SU-DHL-6 (cell line): ENCODE results near the gene GABBR1.

Experiments
- EZH2phosphoT487 ChIP-seq: fragments of 200-600 bp; sonication (generic), shearing (Covaris generic); conservative IDR thresholded peaks from 2 replicates; pipeline ENCODE4 v1.6.1; 2018; ENCODE audit warnings: mild to moderate bottlenecking, antibody characterized with exemption, low read length, moderate library complexity, mixed read lengths
- TF ChIP-seq, protein P1 (sequence below): fragments of 200-600 bp; sonication (generic); IDR thresholded peaks from one replicate; pipeline ENCODE4 v1.5.1; 2017; ENCODE audit warnings: antibody characterized with exemption, mild to moderate bottlenecking, low read length, moderate library complexity; ENCODE audit not compliant: insufficient read depth, poor library complexity, severe bottlenecking

DNA sequence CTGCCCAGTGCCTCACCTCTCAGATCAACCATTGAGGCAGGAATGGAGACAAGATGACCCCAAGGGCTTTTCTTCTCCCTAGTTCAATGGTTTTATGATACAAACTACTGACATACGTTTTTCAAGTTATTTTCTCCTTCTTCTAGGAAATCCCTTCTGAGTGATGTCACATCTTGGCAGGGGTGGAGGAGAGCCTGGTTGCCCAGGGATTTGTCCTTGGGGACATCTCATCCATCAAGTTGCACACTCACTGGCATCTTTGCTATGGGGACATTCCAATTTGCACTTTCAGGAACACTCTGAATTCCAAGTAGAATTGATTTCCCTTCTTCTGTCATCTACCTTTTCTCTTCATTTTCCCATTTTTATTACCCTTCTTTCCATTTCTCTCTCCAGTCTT, 38.0 kb upstream of the GABBR1 start:
- no peak for TF ChIP-seq EZH2phosphoT487
- TF ChIP-seq, protein P1, sequence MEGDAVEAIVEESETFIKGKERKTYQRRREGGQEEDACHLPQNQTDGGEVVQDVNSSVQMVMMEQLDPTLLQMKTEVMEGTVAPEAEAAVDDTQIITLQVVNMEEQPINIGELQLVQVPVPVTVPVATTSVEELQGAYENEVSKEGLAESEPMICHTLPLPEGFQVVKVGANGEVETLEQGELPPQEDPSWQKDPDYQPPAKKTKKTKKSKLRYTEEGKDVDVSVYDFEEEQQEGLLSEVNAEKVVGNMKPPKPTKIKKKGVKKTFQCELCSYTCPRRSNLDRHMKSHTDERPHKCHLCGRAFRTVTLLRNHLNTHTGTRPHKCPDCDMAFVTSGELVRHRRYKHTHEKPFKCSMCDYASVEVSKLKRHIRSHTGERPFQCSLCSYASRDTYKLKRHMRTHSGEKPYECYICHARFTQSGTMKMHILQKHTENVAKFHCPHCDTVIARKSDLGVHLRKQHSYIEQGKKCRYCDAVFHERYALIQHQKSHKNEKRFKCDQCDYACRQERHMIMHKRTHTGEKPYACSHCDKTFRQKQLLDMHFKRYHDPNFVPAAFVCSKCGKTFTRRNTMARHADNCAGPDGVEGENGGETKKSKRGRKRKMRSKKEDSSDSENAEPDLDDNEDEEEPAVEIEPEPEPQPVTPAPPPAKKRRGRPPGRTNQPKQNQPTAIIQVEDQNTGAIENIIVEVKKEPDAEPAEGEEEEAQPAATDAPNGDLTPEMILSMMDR: no peak
